GM19238 (cell line): ENCODE measurements around the gene EXOC3L4.
"Not testable (repeated sequence)": the region's sequence is repeated elsewhere in the genome, so short reads cannot be mapped to it uniquely, and the experiment has no call there.

Source experiments
- DNase-seq: peaks from one replicate; pipeline ENCODE4 v3.0.0; 2011; ENCODE audit warnings: low spot score; ENCODE audit not compliant: insufficient read length

The EXOC3L4 gene

GRCh38 chr14:103149351-103150237, 55.1 kb downstream of the EXOC3L4 start:
- no peak for DNase-seq

GRCh38 chr14:103151270-103151945, 56.9 kb downstream of the EXOC3L4 start:
- no peak for DNase-seq

DNA sequence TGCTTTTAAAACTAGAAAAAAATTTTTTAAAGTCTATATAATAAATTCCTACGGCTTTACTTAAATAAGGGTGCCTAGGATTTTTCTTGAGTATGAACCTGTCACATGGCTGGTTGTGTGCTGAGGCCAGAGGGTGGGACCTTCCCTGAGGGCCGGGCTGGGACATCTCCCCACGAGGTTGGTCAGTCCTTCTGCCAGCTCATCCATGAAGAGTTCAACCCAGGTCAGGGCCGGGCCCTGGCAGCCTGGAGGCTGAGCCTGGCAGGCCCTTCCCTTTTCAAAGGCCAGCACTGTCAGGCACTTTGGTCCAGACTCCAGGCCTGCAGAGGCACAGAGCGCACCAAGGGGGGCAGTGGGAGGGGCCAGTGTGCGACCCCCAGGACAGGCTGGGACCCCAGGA, 60.5 kb downstream of the EXOC3L4 start:
- DNase-seq, result no peak

DNA sequence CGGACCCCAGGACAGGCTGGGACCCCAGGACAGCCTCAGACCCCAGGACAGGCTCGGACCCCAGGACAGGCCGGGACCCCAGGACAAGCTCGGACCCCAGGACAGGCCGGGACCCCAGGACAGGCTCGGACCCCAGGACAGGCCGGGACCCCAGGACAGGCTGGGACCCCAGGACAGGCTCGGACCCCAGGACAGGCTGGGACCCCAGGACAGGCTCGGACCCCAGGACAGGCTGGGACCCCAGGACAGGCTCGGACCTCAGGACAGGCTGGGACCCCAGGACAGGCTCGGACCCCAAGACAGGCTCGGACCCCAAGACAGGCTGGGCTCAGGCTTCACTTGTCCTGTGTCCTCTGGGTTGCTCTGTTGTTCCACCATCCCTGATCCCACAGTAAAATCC, 60.9 kb downstream of the EXOC3L4 start:
- not testable (repeated sequence) for DNase-seq

GRCh38 chr14:103155826-103156394, 61.4 kb downstream of the EXOC3L4 start:
- DNase-seq, result no peak

DNA sequence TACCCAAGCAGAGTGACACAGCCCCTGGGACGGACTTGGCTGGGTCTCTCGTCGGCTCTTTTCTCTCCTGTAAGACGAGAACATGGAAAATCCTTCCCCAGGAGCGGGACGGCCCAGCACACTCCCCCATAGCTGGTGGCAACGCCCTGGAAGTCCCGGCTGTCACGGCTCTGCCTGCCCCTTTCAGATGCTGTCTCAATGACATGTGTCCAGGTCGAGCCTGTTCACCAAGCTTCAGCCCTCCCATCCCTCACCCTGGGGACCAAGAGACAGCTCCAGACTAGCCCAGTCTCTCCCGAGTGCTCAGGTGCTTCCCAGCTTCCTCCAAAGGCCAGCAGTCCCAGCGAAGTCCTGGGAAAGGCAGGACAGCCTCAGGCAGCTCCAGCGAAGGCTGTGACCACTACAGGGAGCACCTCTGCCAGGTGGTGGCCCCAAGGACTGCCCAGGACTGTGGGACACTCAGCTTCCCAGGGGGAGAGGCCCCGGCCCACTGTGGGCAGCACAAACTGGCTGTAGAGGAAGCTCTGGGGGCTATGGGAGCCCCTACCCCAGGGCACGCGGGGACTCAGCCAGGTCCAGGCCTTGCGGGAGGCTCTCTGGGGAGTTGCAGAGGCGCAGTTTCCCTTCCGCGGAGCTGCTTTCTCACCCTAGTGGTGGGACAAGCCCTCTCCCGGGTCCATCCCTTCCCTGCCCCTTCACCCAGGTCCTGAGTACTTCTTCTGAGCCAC, 62.3 kb downstream of the EXOC3L4 start:
- no peak for DNase-seq

- DNase-seq, result no peak
Observed at GRCh38 chr14:103157969-103158368, 63.4 kb downstream of the EXOC3L4 start.

DNA sequence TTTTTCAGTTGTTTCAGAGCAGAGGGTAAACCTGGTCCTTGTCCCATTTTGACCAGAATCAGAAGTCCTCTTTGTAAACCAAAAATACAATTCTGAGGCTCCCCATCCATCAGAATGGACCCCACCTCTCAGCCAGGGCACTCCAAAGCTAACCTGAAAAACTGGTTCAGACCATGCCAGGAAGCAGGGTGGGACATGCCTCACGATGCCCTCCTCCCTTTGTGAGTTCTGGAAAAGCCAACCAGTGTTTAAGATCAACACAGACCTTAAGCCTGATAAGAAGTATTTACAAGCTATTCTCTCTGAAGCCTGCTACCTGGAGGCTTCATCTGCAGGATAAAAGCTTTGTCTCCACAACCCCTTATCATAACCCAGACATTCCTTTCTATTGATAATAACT, 64.2 kb downstream of the EXOC3L4 start:
- DNase-seq, result no peak
